Neural progenitor cell (in vitro differentiated cells): ENCODE measurements around the gene ASTN1.

ENCODE experiments used
- EZH2 ChIP-seq: fragments of 200-600 bp; sonication (generic); IDR thresholded peaks from 2 replicates; pipeline ENCODE4 v1.6.1; 2017; ENCODE audit warnings: antibody characterized with exemption, mild to moderate bottlenecking, moderate library complexity
- EZH2phosphoT487 ChIP-seq: fragments of 200-600 bp; sonication (generic); IDR thresholded peaks from 2 replicates; pipeline ENCODE4 v1.6.1; 2017; ENCODE audit warnings: antibody characterized with exemption
- TF ChIP-seq, protein P1 (sequence below): fragments of 200-600 bp; sonication (generic); IDR thresholded peaks from 2 replicates; pipeline ENCODE4 v1.5.1; 2017; ENCODE audit warnings: antibody characterized with exemption, mild to moderate bottlenecking

- TF ChIP-seq, protein P1, sequence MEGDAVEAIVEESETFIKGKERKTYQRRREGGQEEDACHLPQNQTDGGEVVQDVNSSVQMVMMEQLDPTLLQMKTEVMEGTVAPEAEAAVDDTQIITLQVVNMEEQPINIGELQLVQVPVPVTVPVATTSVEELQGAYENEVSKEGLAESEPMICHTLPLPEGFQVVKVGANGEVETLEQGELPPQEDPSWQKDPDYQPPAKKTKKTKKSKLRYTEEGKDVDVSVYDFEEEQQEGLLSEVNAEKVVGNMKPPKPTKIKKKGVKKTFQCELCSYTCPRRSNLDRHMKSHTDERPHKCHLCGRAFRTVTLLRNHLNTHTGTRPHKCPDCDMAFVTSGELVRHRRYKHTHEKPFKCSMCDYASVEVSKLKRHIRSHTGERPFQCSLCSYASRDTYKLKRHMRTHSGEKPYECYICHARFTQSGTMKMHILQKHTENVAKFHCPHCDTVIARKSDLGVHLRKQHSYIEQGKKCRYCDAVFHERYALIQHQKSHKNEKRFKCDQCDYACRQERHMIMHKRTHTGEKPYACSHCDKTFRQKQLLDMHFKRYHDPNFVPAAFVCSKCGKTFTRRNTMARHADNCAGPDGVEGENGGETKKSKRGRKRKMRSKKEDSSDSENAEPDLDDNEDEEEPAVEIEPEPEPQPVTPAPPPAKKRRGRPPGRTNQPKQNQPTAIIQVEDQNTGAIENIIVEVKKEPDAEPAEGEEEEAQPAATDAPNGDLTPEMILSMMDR = no peak
- TF ChIP-seq EZH2 (no peak), EZH2phosphoT487 (no peak)
Observed at GRCh38 chr1:177131723-177132122, 32.8 kb downstream of the ASTN1 start.
